LNCAP (cell line): Measurements from ENCODE around the gene AQP3.

Source experiments
- CTCF ChIP-seq: fragments of 450-650 bp; IDR thresholded peaks from 2 replicates; pipeline ENCODE4 v1.5.1; 2017; ENCODE audit warnings: mild to moderate bottlenecking

Gene AQP3

GRCh38 chr9:33446946-33447798 is at the start of gene AQP3:
Gene AQP3 (minus strand): TSS chr9:33447593. CDS start chr9:33447530, 63 bp downstream.
- no peak for TF ChIP-seq CTCF

GRCh38 chr9:33489066-33489465 is 41.7 kb upstream of the AQP3 start:
- no peak for TF ChIP-seq CTCF

- TF ChIP-seq CTCF = no peak
These were observed 33.6 kb upstream of the AQP3 start for GRCh38 chr9:33480976-33481375.

- no peak for TF ChIP-seq CTCF
These were observed 32.7 kb upstream of the AQP3 start for GRCh38 chr9:33480106-33480505.

GRCh38 chr9:33476503-33476902 is 29.1 kb upstream of the AQP3 start:
- no peak for TF ChIP-seq CTCF

GRCh38 chr9:33475357-33475756 is 28.0 kb upstream of the AQP3 start:
- no peak for TF ChIP-seq CTCF

- TF ChIP-seq CTCF = no peak
These were observed 26.4 kb upstream of the AQP3 start, which contains the start of gene NOL6 for GRCh38 chr9:33473643-33474352. Gene NOL6 (minus strand): TSS chr9:33473924. CDS start chr9:33473842, 82 bp downstream.
